Right lobe of liver (tissue), 4 donors: Measurements from ENCODE around the gene NLRP1.

ENCODE experiments used
- POLR2A ChIP-seq: fragments of 450-650 bp; IDR thresholded peaks from one replicate; pipeline ENCODE4 v1.6.1; 2017; ENCODE audit warnings: antibody characterized with exemption, mild to moderate bottlenecking
- TF ChIP-seq, protein P1 (sequence below), 4 donors: fragments of 200-600 bp in 3 of 4; fragments of 450-650 bp in 1 of 4; IDR thresholded peaks; one replicate each; pipeline versions ENCODE4 v1.5.1 to v1.8.0; 2016 to 2022; ENCODE audit warnings: antibody characterized with exemption in 4 of 4, mild to moderate bottlenecking in 2 of 4
- donor health status: DM: no; HTN: no; CAD: no.
- donor health status: DM: no; HTN: no; CAD: no.
- donor health status: DM: no; HTN: yes; CAD: no.

- TF ChIP-seq, protein P1, sequence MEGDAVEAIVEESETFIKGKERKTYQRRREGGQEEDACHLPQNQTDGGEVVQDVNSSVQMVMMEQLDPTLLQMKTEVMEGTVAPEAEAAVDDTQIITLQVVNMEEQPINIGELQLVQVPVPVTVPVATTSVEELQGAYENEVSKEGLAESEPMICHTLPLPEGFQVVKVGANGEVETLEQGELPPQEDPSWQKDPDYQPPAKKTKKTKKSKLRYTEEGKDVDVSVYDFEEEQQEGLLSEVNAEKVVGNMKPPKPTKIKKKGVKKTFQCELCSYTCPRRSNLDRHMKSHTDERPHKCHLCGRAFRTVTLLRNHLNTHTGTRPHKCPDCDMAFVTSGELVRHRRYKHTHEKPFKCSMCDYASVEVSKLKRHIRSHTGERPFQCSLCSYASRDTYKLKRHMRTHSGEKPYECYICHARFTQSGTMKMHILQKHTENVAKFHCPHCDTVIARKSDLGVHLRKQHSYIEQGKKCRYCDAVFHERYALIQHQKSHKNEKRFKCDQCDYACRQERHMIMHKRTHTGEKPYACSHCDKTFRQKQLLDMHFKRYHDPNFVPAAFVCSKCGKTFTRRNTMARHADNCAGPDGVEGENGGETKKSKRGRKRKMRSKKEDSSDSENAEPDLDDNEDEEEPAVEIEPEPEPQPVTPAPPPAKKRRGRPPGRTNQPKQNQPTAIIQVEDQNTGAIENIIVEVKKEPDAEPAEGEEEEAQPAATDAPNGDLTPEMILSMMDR (IDR thresholded peaks at IDR 0.05), result no peak
- no peak for TF ChIP-seq POLR2A
These were observed 51.7 kb downstream of the NLRP1 start for GRCh38 chr17:5532581-5532980.
